B cell (primary cell): ENCODE measurements around the gene ZSCAN1. TPM values are rescaled to one million over a fixed set of nuclear protein-coding genes. Genes with fewer than 3 reads are reported as not detected.

ENCODE experiments used
- ATAC-seq: fragments of 200-7000 bp; cut with Tn5 transposase; one replicate; pipeline ENCODE4 v1.10.0; 2021; ENCODE audit warnings: low read depth, mild to moderate bottlenecking, moderate number of reproducible peaks, moderate library complexity
- CTCF ChIA-PET: fragments of 350-600 bp; sonication (Branson Sonifier 250); formaldehyde crosslinking; loops from one replicate; lab custom pipeline; 2021; ENCODE audit warnings: antibody characterized with exemption, inconsistent platforms; lab: Charles Lee
- POLR2A ChIA-PET: fragments of 350-600 bp; sonication (Branson Sonifier 250); formaldehyde crosslinking; loops from one replicate; lab custom pipeline; 2021; ENCODE audit warnings: antibody characterized with exemption; lab: Charles Lee
- DNase-seq: peaks from one replicate; pipeline ENCODE4 v3.0.0; 2013
- H2AFZ ChIP-seq: 2 replicates; pipeline ENCODE4 v1.6.1; 2012; ENCODE audit warnings: mild to moderate bottlenecking, low read depth, low read length; ENCODE audit not compliant: insufficient read depth, poor library complexity, severe bottlenecking
- H3K27ac ChIP-seq, 2 donors: 1 replicate in 1 of 2; 2 replicates in 1 of 2; pipeline ENCODE4 v1.5.1; 2012 to 2013; ENCODE audit warnings: low read length in 2 of 2, mild to moderate bottlenecking in 2 of 2, moderate library complexity in 1 of 2
- H3K27me3 ChIP-seq, 4 experiments: fragments of 200-600 bp in 1 of 4; sonication (generic) in 1 of 4; replicated peaks in 1 of 4; 1 replicate in 2 of 4; 2 replicates in 2 of 4; pipeline versions ENCODE4 v1.6.1 to v1.7.0; 2013 to 2016; ENCODE audit warnings: low read length in 3 of 4, mild to moderate bottlenecking in 2 of 4, mixed read lengths in 1 of 4, moderate library complexity in 1 of 4; ENCODE audit not compliant: insufficient read depth in 4 of 4, control insufficient read depth in 3 of 4; ENCODE audit errors: control extremely low read depth in 1 of 4
- H3K36me3 ChIP-seq, 2 experiments: replicated peaks in 1 of 2; 1 replicate in 1 of 2; 2 replicates in 1 of 2; pipeline versions ENCODE4 v1.6.1 to v1.7.1; 2013; ENCODE audit warnings: low read length in 1 of 2; ENCODE audit not compliant: insufficient read depth in 2 of 2, control insufficient read depth in 1 of 2; ENCODE audit errors: control extremely low read depth in 1 of 2, extremely low read depth in 1 of 2
- H3K4me1 ChIP-seq, 2 donors: fragments of 200-600 bp in 1 of 2; sonication (generic) in 1 of 2; 1 replicate in 1 of 2; 2 replicates in 1 of 2; pipeline versions ENCODE4 v1.5.1 to v1.6.1; 2013 to 2017; ENCODE audit warnings: low read length in 2 of 2; ENCODE audit not compliant: control insufficient read depth in 2 of 2, insufficient read depth in 2 of 2
- H3K4me2 ChIP-seq: replicated peaks from 2 replicates; pipeline ENCODE3; 2012; ENCODE audit warnings: mild to moderate bottlenecking, low read depth, low read length; ENCODE audit not compliant: poor library complexity, severe bottlenecking
- H3K4me3 ChIP-seq, 5 experiments: fragments of 200-600 bp in 1 of 5; sonication (generic) in 1 of 5; 1 replicate in 3 of 5; 2 replicates in 2 of 5; pipeline versions ENCODE4 v1.5.1 to v1.7.0; 2011 to 2016; ENCODE audit warnings: low read length in 4 of 5, mild to moderate bottlenecking in 4 of 5, low read depth in 2 of 5, control low read depth in 1 of 5, moderate library complexity in 1 of 5; ENCODE audit not compliant: insufficient read depth in 1 of 5; ENCODE audit errors: control extremely low read depth in 1 of 5, extremely low read depth in 1 of 5
- H3K79me2 ChIP-seq: fragments of 200-600 bp; sonication (generic); one replicate; pipeline ENCODE4 v1.6.0; 2016; ENCODE audit warnings: low read length; ENCODE audit not compliant: control insufficient read depth, insufficient read depth
- H3K9ac ChIP-seq: fragments of 200-600 bp; sonication (generic); 2 replicates; pipeline ENCODE4 v1.6.1; 2017; ENCODE audit warnings: mild to moderate bottlenecking, low read length, moderate library complexity
- H3K9me3 ChIP-seq, 3 donors: one replicate each; pipeline versions ENCODE4 v1.6.1 to v1.7.1; 2013; ENCODE audit warnings: low read length in 2 of 3; ENCODE audit not compliant: control insufficient read depth in 2 of 3, insufficient read depth in 1 of 3; ENCODE audit errors: control extremely low read depth in 1 of 3
- H4K20me1 ChIP-seq: 2 replicates; pipeline ENCODE4 v1.6.0; 2012; ENCODE audit warnings: mild to moderate bottlenecking, low read length; ENCODE audit not compliant: insufficient read depth, control insufficient read depth, poor library complexity, severe bottlenecking
- H3K27ac Mint-ChIP-seq: one replicate; pipeline ENCODE4 v1.8.0; 2021; ENCODE audit warnings: mixed read lengths
- H3K27me3 Mint-ChIP-seq: one replicate; pipeline ENCODE4 v1.8.0; 2021; ENCODE audit warnings: mixed read lengths
- H3K4me1 Mint-ChIP-seq: one replicate; pipeline ENCODE4 v1.8.0; 2021; ENCODE audit warnings: mixed read lengths
- H3K4me3 Mint-ChIP-seq: one replicate; pipeline ENCODE4 v1.8.0; 2021; ENCODE audit warnings: mixed read lengths
- H3K9me3 Mint-ChIP-seq: one replicate; pipeline ENCODE4 v1.8.0; 2022; ENCODE audit warnings: mixed read lengths; ENCODE audit not compliant: insufficient read depth
- EZH2 ChIP-seq: IDR thresholded peaks from 2 replicates; pipeline ENCODE4 v1.6.1; 2012; ENCODE audit warnings: borderline replicate concordance, low read depth, mild to moderate bottlenecking, moderate library complexity, low read length; ENCODE audit not compliant: insufficient read depth, poor library complexity, severe bottlenecking
- WGBS: methylation state at CpG from one replicate; pipeline ENCODE4 v1.1.5; 2013; ENCODE audit warnings: missing lambda C conversion rate; ENCODE audit not compliant: insufficient coverage; 5-methylcytosine and 5-hydroxymethylcytosine counted together
- intact Hi-C: fragments of 100-400 bp; cut with micrococcal nuclease; formaldehyde crosslinking; loops from one replicate; pipeline ENCODE4 v1.10.0; 2022
- polyA plus RNA-seq: library from polyadenylated mRNA; depleted of rRNA; stranded (reverse); fragments of >200 nt; gene quantifications from 2 replicates; pipeline ENCODE4 v1.2.3, GENCODE V29; 2012
- total RNA-seq, 2 donors: library from RNA; stranded (reverse); fragments of 120-200 nt in 1 of 2; gene quantifications; 1 replicate in 1 of 2; 2 replicates in 1 of 2; pipeline versions ENCODE4 v1.2.3 to v1.2.4, GENCODE V29; 2013 to 2022
- TF ChIP-seq, protein P1 (sequence below): fragments of 200-600 bp; IDR thresholded peaks from one replicate; pipeline ENCODE4 v1.8.0; 2022; ENCODE audit warnings: antibody characterized with exemption, mild to moderate bottlenecking

ZSCAN1 gene
- total and polyA plus RNA-seq, 2 donors (not counting 1 experiment from before 2014, with no cell fraction given), result 0.13 TPM; not detected in 1

DNA sequence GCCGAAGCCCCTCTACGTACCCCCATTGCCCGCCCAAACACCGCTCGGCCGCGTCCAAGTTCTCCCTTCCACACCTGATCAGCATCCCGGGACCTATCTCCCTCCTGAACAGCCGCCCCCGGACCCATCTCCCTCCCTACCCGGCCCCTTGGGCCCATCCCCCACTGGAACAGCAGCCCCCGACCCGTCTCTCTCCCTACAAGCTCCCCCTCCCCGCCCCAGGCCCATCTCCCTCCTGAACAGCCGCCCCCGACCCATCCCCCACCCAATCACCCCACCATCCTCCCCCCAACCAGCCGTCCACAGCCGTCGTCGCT lies 610 bp downstream of the ZSCAN1 start:
- Histone ChIP-seq H3K4me2 (peak overlapping the region; percentile 60), H4K20me1 (no peaks in the 10 kb centered on the region), H2AFZ (no peak overlapping the region), H3K36me3 (no peaks in the 10 kb centered on the region), H3K27ac (no peak overlapping the region), H3K4me3 (no peak overlapping the region), H3K27me3 (peaks cover 0 to 40% (median 3%) of the 10 kb centered on the region in 4 experiments), H3K9ac (no peak overlapping the region), H3K9me3 (peaks cover 0 to 73% (median 0%) of the 10 kb centered on the region in 3 donors), H3K4me1 (peaks cover 0 to 4% of the 10 kb centered on the region in 2 donors), H3K79me2 (no peaks in the 10 kb centered on the region)
- peaks cover 5% of the 10 kb centered on the region for H3K9me3 Mint-ChIP-seq
- ATAC-seq (no peak), DNase-seq (no peak)
- ChIA-PET CTCF (no interaction called here), POLR2A (interaction anchor here (0.5 kb wide), 1 partner anchor 40 kb away, joined by 7 read pairs; no protein-coding TSS in a partner anchor)
- TF ChIP-seq, protein P1, sequence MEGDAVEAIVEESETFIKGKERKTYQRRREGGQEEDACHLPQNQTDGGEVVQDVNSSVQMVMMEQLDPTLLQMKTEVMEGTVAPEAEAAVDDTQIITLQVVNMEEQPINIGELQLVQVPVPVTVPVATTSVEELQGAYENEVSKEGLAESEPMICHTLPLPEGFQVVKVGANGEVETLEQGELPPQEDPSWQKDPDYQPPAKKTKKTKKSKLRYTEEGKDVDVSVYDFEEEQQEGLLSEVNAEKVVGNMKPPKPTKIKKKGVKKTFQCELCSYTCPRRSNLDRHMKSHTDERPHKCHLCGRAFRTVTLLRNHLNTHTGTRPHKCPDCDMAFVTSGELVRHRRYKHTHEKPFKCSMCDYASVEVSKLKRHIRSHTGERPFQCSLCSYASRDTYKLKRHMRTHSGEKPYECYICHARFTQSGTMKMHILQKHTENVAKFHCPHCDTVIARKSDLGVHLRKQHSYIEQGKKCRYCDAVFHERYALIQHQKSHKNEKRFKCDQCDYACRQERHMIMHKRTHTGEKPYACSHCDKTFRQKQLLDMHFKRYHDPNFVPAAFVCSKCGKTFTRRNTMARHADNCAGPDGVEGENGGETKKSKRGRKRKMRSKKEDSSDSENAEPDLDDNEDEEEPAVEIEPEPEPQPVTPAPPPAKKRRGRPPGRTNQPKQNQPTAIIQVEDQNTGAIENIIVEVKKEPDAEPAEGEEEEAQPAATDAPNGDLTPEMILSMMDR, result no peak
- TF ChIP-seq EZH2, result no peak
- H3K27ac Mint-ChIP-seq, result no peak overlapping the region
- H3K4me1 Mint-ChIP-seq, result peaks cover 5% of the 10 kb centered on the region
- intact Hi-C loops, result no loop called here
- no peak overlapping the region for H3K4me3 Mint-ChIP-seq
- H3K27me3 Mint-ChIP-seq, result peaks cover 29% of the 10 kb centered on the region
- 10% methylated on average over 11 of the region's 20 CpGs for whole genome bisulfite sequencing

DNA sequence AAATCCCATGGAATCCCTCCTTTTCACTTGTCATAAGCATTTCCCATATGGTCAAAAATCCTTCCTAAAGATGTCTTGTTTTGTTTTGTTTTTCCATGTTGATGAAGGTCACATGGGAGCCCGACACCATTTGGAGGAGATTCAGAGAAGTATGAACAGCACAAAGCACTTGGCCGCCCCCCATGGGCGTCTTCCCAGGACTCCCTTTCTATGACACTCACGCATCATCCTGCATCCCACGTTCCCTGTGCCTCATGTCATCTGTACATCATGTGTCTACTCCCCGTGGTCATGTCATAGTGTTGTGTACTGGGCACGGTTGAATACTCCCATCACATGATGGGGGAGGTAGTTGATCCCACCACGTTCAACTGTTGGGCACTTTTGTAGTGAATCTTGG lies 2.0 kb downstream of the ZSCAN1 start:
- H3K4me3 Mint-ChIP-seq, result no peak overlapping the region
- 96% methylated on average over 3 of the region's 8 CpGs for WGBS
- CTCF ChIA-PET, result no interaction called here
- Histone ChIP-seq H3K79me2 (no peaks in the 10 kb centered on the region), H3K4me1 (peaks cover 0 to 4% of the 10 kb centered on the region in 2 donors), H2AFZ (no peak overlapping the region), H3K27me3 (peaks cover 0 to 40% (median 3%) of the 10 kb centered on the region in 4 experiments), H3K4me3 (no peak overlapping the region), H3K9ac (no peak overlapping the region), H3K27ac (no peak overlapping the region), H3K36me3 (no peaks in the 10 kb centered on the region), H3K9me3 (peaks cover 0 to 81% (median 0%) of the 10 kb centered on the region in 3 donors), H4K20me1 (no peaks in the 10 kb centered on the region), H3K4me2 (no peak overlapping the region)
- peaks cover 5% of the 10 kb centered on the region for H3K4me1 Mint-ChIP-seq
- ATAC-seq (no peak), DNase-seq (no peak)
- POLR2A ChIA-PET, result no interaction called here
- H3K9me3 Mint-ChIP-seq, result peaks cover 5% of the 10 kb centered on the region
- intact Hi-C loops, result no loop called here
- no peak overlapping the region for H3K27ac Mint-ChIP-seq
- peaks cover 29% of the 10 kb centered on the region for H3K27me3 Mint-ChIP-seq
- TF ChIP-seq, protein P1, result no peak
- no peak for TF ChIP-seq EZH2
